HepG2 (cell line): Measurements from ENCODE around the gene SLC25A15. TPM values are rescaled to one million over a fixed set of nuclear protein-coding genes. Genes with fewer than 3 reads are reported as not detected.

Experiments used
- CBFB ChIP-seq: sonication (generic); formaldehyde crosslinking; IDR thresholded peaks from 2 replicates; pipeline ENCODE4 v1.4.0; 2020; ENCODE audit warnings: missing genetic modification reagents
- CERS6 ChIP-seq: sonication (generic); formaldehyde crosslinking; IDR thresholded peaks from 2 replicates; pipeline ENCODE4 v1.5.0; 2020; ENCODE audit warnings: missing genetic modification reagents
- FOXO4 ChIP-seq: sonication (generic); formaldehyde crosslinking; conservative IDR thresholded peaks from 2 replicates; pipeline ENCODE4 v1.8.1; 2023; ENCODE audit warnings: missing genetic modification reagents
- ISX ChIP-seq: sonication (generic); formaldehyde crosslinking; conservative IDR thresholded peaks from 2 replicates; pipeline ENCODE4 v1.5.0; 2020; ENCODE audit warnings: missing genetic modification reagents
- KLF12 ChIP-seq: sonication (generic); formaldehyde crosslinking; IDR thresholded peaks from 2 replicates; pipeline ENCODE4 v1.4.0; 2020; ENCODE audit warnings: missing genetic modification reagents, borderline replicate concordance
- KLF6 ChIP-seq: IDR thresholded peaks from 2 replicates; pipeline ENCODE4 v1.8.0; 2016; ENCODE audit warnings: missing biosample characterization, missing genetic modification reagents
- MAX ChIP-seq: IDR thresholded peaks from 2 replicates; pipeline ENCODE4 v1.6.1; 2012; ENCODE audit warnings: inconsistent platforms
- MBNL3 ChIP-seq: fragments of 250-450 bp; sonication (Bioruptor Pico); conservative IDR thresholded peaks from 2 replicates; pipeline ENCODE4 v1.8.0; 2022; ENCODE audit warnings: mild to moderate bottlenecking, inconsistent platforms
- POLR2AphosphoS5 ChIP-seq: IDR thresholded peaks from 2 replicates; pipeline ENCODE4 v1.6.1; 2012; ENCODE audit warnings: low read depth, low read length
- RNF219 ChIP-seq: sonication (generic); formaldehyde crosslinking; IDR thresholded peaks from 2 replicates; pipeline ENCODE4 v1.5.0; 2020; ENCODE audit warnings: mild to moderate bottlenecking, missing genetic modification reagents
- RORA ChIP-seq: sonication (generic); formaldehyde crosslinking; IDR thresholded peaks from 2 replicates; pipeline ENCODE4 v1.5.0; 2020; ENCODE audit warnings: mild to moderate bottlenecking, missing genetic modification reagents, moderate library complexity
- USF2 ChIP-seq, 2 experiments: sonication (generic) in 1 of 2; formaldehyde crosslinking in 1 of 2; IDR thresholded peaks; 2 replicates each; pipeline versions ENCODE4 v1.5.1 to v1.6.1; 2011 to 2020; ENCODE audit warnings: borderline replicate concordance in 1 of 2, low read depth in 1 of 2, low read length in 1 of 2, mild to moderate bottlenecking in 1 of 2, missing genetic modification reagents in 1 of 2, moderate library complexity in 1 of 2
- ZMYM4 ChIP-seq: sonication (generic); formaldehyde crosslinking; IDR thresholded peaks from 2 replicates; pipeline ENCODE4 v1.8.1; 2023; ENCODE audit warnings: mild to moderate bottlenecking, missing genetic modification reagents
- ZNF160 ChIP-seq: sonication (generic); formaldehyde crosslinking; IDR thresholded peaks from 2 replicates; pipeline ENCODE4 v1.8.0; 2022; ENCODE audit warnings: mild to moderate bottlenecking, inconsistent platforms, missing genetic modification reagents
- ZNF18 ChIP-seq: sonication (generic); formaldehyde crosslinking; IDR thresholded peaks from 2 replicates; pipeline ENCODE4 v1.8.0; 2022; ENCODE audit warnings: mild to moderate bottlenecking, missing genetic modification reagents; ENCODE audit not compliant: insufficient replicate concordance
- ZNF280B ChIP-seq: sonication (generic); formaldehyde crosslinking; IDR thresholded peaks from 2 replicates; pipeline ENCODE4 v1.5.0; 2020; ENCODE audit warnings: missing genetic modification reagents, mild to moderate bottlenecking, borderline replicate concordance
- ZNF33A ChIP-seq: sonication (generic); formaldehyde crosslinking; IDR thresholded peaks from 2 replicates; pipeline ENCODE4 v1.5.1; 2020; ENCODE audit warnings: missing genetic modification reagents, mild to moderate bottlenecking, moderate library complexity, borderline replicate concordance
- ZNF607 ChIP-seq: sonication (generic); formaldehyde crosslinking; IDR thresholded peaks from 2 replicates; pipeline ENCODE4 v1.5.1; 2020; ENCODE audit warnings: missing genetic modification reagents, mild to moderate bottlenecking, borderline replicate concordance
- polyA plus RNA-seq, 8 experiments: library from polyadenylated mRNA; depleted of rRNA in 3 of 8; stranded (reverse) in 7 of 8; unstranded in 1 of 8; fragments of >200 nt; fragmentation: Illumina TruSeq in 4 of 8; extraction: Trizol in 4 of 8; gene quantifications; 2 replicates each; pipeline versions ENCODE4 v1.2.1 to v1.2.3, GENCODE V29; 2011 to 2016; ENCODE audit warnings: low read depth in 4 of 8, missing spikeins in 1 of 8, mixed read lengths in 1 of 8; ENCODE audit not compliant: insufficient read depth in 1 of 8
- total RNA-seq, 5 experiments: library from RNA; depleted of rRNA; stranded (reverse); fragments of >200 nt; fragmentation: Illumina TruSeq; extraction: Trizol; gene quantifications; 2 replicates each; pipeline ENCODE4 v1.2.3, GENCODE V29; 2016; ENCODE audit warnings: low read depth in 1 of 5

The SLC25A15 gene
- total and polyA plus RNA-seq, 2 of the 13 experiments (the other 11 are each of a cell fraction or from before 2014, with no cell fraction given), result 17.3 to 39.1 TPM

GRCh38 chr13:40770934-40771618 is 18.3 kb upstream of the SLC25A15 start, which contains the start of gene MRPS31 (continued):
- TF ChIP-seq USF2 (IDR thresholded peaks at IDR 0.05; ENCODE audit: low read depth, low read length) (no peak), USF2 (CRISPR knock-in tag; IDR thresholded peaks at IDR 0.05; ENCODE audit: borderline replicate concordance) (0 out of 2 replicates have a peak, but pooled peaks have one; percentile 39), ZNF33A (CRISPR knock-in tag) (no peak), KLF6 (peak; percentile 94), ZNF607 (CRISPR knock-in tag) (peak; percentile 89), ZNF160 (CRISPR knock-in tag) (peak; percentile 89), FOXO4 (no peak), MAX (peak; percentile 92), ZMYM4 (peak; percentile 99), ZNF18 (CRISPR knock-in tag) (peak; percentile 88), CERS6 (CRISPR knock-in tag) (no peak), ZNF280B (CRISPR knock-in tag) (peak; percentile 94), RORA (CRISPR knock-in tag) (no peak), RNF219 (CRISPR knock-in tag) (peak; percentile 83; the same call in 1 of the 2 replicates), MBNL3 (no peak), KLF12 (peak; percentile 92; the same call in 1 of the 2 replicates), CBFB (peak; percentile 97), POLR2AphosphoS5 (peak; percentile 87), ISX (CRISPR knock-in tag) (no peak)
